ENCODE results near the gene CFTR. TPM values are rescaled to one million over a fixed set of nuclear protein-coding genes. Genes with fewer than 3 reads are reported as not detected.

The CFTR gene
- total RNA-seq, 1 experiment from 2014 or later: 0.72 TPM

GRCh38 chr7:117502331-117502730 is 22.5 kb downstream of the CFTR start:
- DNase-seq (ENCODE audit: low spot score) (no peak), ATAC-seq (no peak)
- Mint-ChIP-seq H3K36me3 (no peaks in the 10 kb centered on the region), H3K4me3 (no peak overlapping the region), H3K27ac (no peak overlapping the region), H3K27me3 (ENCODE audit: low read depth) (no peaks in the 10 kb centered on the region), H3K4me1 (peaks cover 6% of the 10 kb centered on the region), H3K9me3 (no peaks in the 10 kb centered on the region)
- ChIA-PET POLR2A (no interaction called here), CTCF (no interaction called here)
- TF ChIP-seq E2F4 (CRISPR knock-in tag; IDR thresholded peaks at IDR 0.05; ENCODE audit: borderline replicate concordance, low read depth): no peak
- TF ChIP-seq CTCF (IDR thresholded peaks at IDR 0.05): no peak
- no peak for TF ChIP-seq ZNF396 (CRISPR knock-in tag; IDR thresholded peaks at IDR 0.05; ENCODE audit: borderline replicate concordance)
- no peak for TF ChIP-seq ZNF138 (CRISPR knock-in tag; conservative IDR thresholded peaks at IDR 0.05)
- no peak for TF ChIP-seq KAT7 (CRISPR knock-in tag; IDR thresholded peaks at IDR 0.05; ENCODE audit: borderline replicate concordance)

GRCh38 chr7:117505238-117505637 is 25.4 kb downstream of the CFTR start:
- ATAC-seq: peak; percentile 50
- H3K4me3 Mint-ChIP-seq: no peak overlapping the region
- TF ChIP-seq FOXP4 (CRISPR knock-in tag; IDR thresholded peaks at IDR 0.05): no peak
- H3K4me1 Mint-ChIP-seq: peaks cover 6% of the 10 kb centered on the region
- H3K27me3 Mint-ChIP-seq (ENCODE audit: low read depth): no peaks in the 10 kb centered on the region
- no peaks in the 10 kb centered on the region for H3K36me3 Mint-ChIP-seq
- H3K9me3 Mint-ChIP-seq: no peaks in the 10 kb centered on the region
- H3K27ac Mint-ChIP-seq: no peak overlapping the region
- POLR2A ChIA-PET: no interaction called here
- DNase-seq (ENCODE audit: low spot score): no peak
- CTCF ChIA-PET: interaction anchor here (0.6 to 1.8 kb wide), 3 partner anchors 100 to 649 kb away, joined by 4 to 5 read pairs (median 4); no protein-coding TSS in a partner anchor

- H3K4me3 Mint-ChIP-seq: no peak overlapping the region
- no peaks in the 10 kb centered on the region for H3K9me3 Mint-ChIP-seq
- TF ChIP-seq TCF7 (CRISPR knock-in tag; IDR thresholded peaks at IDR 0.05; ENCODE audit: low read depth): no peak
- no peak for TF ChIP-seq ZNF232 (CRISPR knock-in tag; IDR thresholded peaks at IDR 0.05)
- no peak for TF ChIP-seq STAT6 (CRISPR knock-in tag; conservative IDR thresholded peaks at IDR 0.05; ENCODE audit: low read depth)
- no peak for TF ChIP-seq ERG (CRISPR knock-in tag; IDR thresholded peaks at IDR 0.05)
- TF ChIP-seq ZNF219 (CRISPR knock-in tag; IDR thresholded peaks at IDR 0.05; ENCODE audit: borderline replicate concordance): no peak
- no peak for TF ChIP-seq ARID4B (CRISPR knock-in tag; IDR thresholded peaks at IDR 0.05; ENCODE audit: borderline replicate concordance)
- TF ChIP-seq IRF1 (CRISPR knock-in tag; IDR thresholded peaks at IDR 0.05): no peak
- no peak for TF ChIP-seq GRHL2 (CRISPR knock-in tag; IDR thresholded peaks at IDR 0.05; ENCODE audit: insufficient replicate concordance, severe bottlenecking)
- no peak for TF ChIP-seq HMGXB4 (CRISPR knock-in tag; IDR thresholded peaks at IDR 0.05)
- no peak for DNase-seq (ENCODE audit: low spot score)
- ATAC-seq: no peak
- no peaks in the 10 kb centered on the region for H3K36me3 Mint-ChIP-seq
- ChIA-PET CTCF (no interaction called here), POLR2A (no interaction called here)
- peaks cover 6% of the 10 kb centered on the region for H3K4me1 Mint-ChIP-seq
- no peaks in the 10 kb centered on the region for H3K27me3 Mint-ChIP-seq (ENCODE audit: low read depth)
- H3K27ac Mint-ChIP-seq: no peak overlapping the region
Measured at GRCh38 chr7:117508676-117509075, 28.9 kb downstream of the CFTR start.
